Hepatocyte (in vitro differentiated cells): Measurements from ENCODE around the gene STARD8. TPM values are rescaled to one million over a fixed set of nuclear protein-coding genes. Genes with fewer than 3 reads are reported as not detected.

Experiments used
- DNase-seq: peaks from one replicate; pipeline ENCODE4 v3.0.0-alpha.2; 2016; ENCODE audit warnings: low spot score
- H2AFZ ChIP-seq: fragments of 200-600 bp; sonication (generic); 2 replicates; pipeline ENCODE4 v1.6.0; 2016; ENCODE audit warnings: antibody characterized with exemption, mild to moderate bottlenecking
- H3K27ac ChIP-seq: fragments of 200-600 bp; sonication (generic); 2 replicates; pipeline ENCODE4 v1.5.1; 2016; ENCODE audit warnings: mild to moderate bottlenecking
- H3K27me3 ChIP-seq: fragments of 200-600 bp; sonication (generic); 2 replicates; pipeline ENCODE4 v1.6.1; 2016
- H3K36me3 ChIP-seq: fragments of 200-600 bp; sonication (generic); replicated peaks from 2 replicates; pipeline ENCODE4 v1.5.1; 2016; ENCODE audit warnings: low read depth; ENCODE audit not compliant: insufficient read depth
- H3K4me1 ChIP-seq: fragments of 200-600 bp; sonication (generic); 2 replicates; pipeline ENCODE4 v1.5.1; 2016; ENCODE audit warnings: mild to moderate bottlenecking, moderate library complexity; ENCODE audit not compliant: insufficient read depth
- H3K4me2 ChIP-seq: fragments of 200-600 bp; sonication (generic); 2 replicates; pipeline ENCODE4 v1.6.0; 2016
- H3K4me3 ChIP-seq: fragments of 200-600 bp; sonication (generic); 2 replicates; pipeline ENCODE4 v1.5.1; 2016; ENCODE audit warnings: mild to moderate bottlenecking
- H3K79me2 ChIP-seq: fragments of 200-600 bp; sonication (generic); 2 replicates; pipeline ENCODE4 v1.6.0; 2017; ENCODE audit warnings: mild to moderate bottlenecking
- H3K9me2 ChIP-seq: fragments of 200-600 bp; sonication (generic); replicated peaks from 2 replicates; pipeline ENCODE4 v1.6.0; 2017; ENCODE audit warnings: mild to moderate bottlenecking; ENCODE audit not compliant: insufficient read depth
- H3K9me3 ChIP-seq: fragments of 200-600 bp; sonication (generic); 2 replicates; pipeline ENCODE4 v1.5.1; 2016; ENCODE audit warnings: low read depth, mild to moderate bottlenecking
- H4K20me1 ChIP-seq: fragments of 200-600 bp; sonication (generic); 2 replicates; pipeline ENCODE4 v1.6.0; 2016; ENCODE audit warnings: mild to moderate bottlenecking; ENCODE audit not compliant: insufficient read depth, poor library complexity, severe bottlenecking
- EZH2 ChIP-seq: fragments of 200-600 bp; sonication (generic); IDR thresholded peaks from 2 replicates; pipeline ENCODE4 v1.6.1; 2016; ENCODE audit warnings: antibody characterized with exemption, mild to moderate bottlenecking, borderline replicate concordance
- EZH2phosphoT487 ChIP-seq: fragments of 200-600 bp; sonication (generic); IDR thresholded peaks from one replicate; pipeline ENCODE4 v1.6.1; 2018; ENCODE audit warnings: antibody characterized with exemption, mild to moderate bottlenecking, low read depth, moderate library complexity; ENCODE audit not compliant: unreplicated experiment, severe bottlenecking
- WGBS: methylation state at CpG from one replicate; pipeline ENCODE4 v1.1.6; 2016; ENCODE audit warnings: low lambda C conversion rate; ENCODE audit errors: missing lambda C conversion rate; 5-methylcytosine and 5-hydroxymethylcytosine counted together
- polyA plus RNA-seq: library from polyadenylated mRNA; unstranded; fragments of >200 nt; fragmentation: Nextera tagmentation; extraction: Ambion mirVana; gene quantifications from 2 replicates; pipeline ENCODE4 v1.2.1, GENCODE V29; 2016
- total RNA-seq: library from RNA; depleted of rRNA; stranded (reverse); fragments of >200 nt; gene quantifications from 2 replicates; pipeline ENCODE4 v1.2.3, GENCODE V29; 2014
- TF ChIP-seq, protein P1 (sequence below): fragments of 200-600 bp; sonication (generic); IDR thresholded peaks from 2 replicates; pipeline ENCODE4 v1.5.1; 2016; ENCODE audit warnings: antibody characterized with exemption, mild to moderate bottlenecking; ENCODE audit not compliant: poor library complexity

Gene STARD8
- total and polyA plus RNA-seq, 2 experiments from 2014 or later, result 1.1 to 3.3 TPM

GRCh38 chrX:68683580-68683979, 36.1 kb downstream of the STARD8 start:
- no peak overlapping the region for H3K27ac ChIP-seq
- no peaks in the 10 kb centered on the region for H3K9me3 ChIP-seq
- no peak overlapping the region for H3K4me2 ChIP-seq
- H3K4me1 ChIP-seq, result no peaks in the 10 kb centered on the region
- no peaks in the 10 kb centered on the region for H4K20me1 ChIP-seq
- H3K79me2 ChIP-seq, result no peaks in the 10 kb centered on the region
- DNase-seq, result no peak
- H2AFZ ChIP-seq, result no peak overlapping the region
- no peaks in the 10 kb centered on the region for H3K36me3 ChIP-seq
- H3K27me3 ChIP-seq, result no peaks in the 10 kb centered on the region
- TF ChIP-seq EZH2 (no peak), EZH2phosphoT487 (no peak)
- TF ChIP-seq, protein P1, sequence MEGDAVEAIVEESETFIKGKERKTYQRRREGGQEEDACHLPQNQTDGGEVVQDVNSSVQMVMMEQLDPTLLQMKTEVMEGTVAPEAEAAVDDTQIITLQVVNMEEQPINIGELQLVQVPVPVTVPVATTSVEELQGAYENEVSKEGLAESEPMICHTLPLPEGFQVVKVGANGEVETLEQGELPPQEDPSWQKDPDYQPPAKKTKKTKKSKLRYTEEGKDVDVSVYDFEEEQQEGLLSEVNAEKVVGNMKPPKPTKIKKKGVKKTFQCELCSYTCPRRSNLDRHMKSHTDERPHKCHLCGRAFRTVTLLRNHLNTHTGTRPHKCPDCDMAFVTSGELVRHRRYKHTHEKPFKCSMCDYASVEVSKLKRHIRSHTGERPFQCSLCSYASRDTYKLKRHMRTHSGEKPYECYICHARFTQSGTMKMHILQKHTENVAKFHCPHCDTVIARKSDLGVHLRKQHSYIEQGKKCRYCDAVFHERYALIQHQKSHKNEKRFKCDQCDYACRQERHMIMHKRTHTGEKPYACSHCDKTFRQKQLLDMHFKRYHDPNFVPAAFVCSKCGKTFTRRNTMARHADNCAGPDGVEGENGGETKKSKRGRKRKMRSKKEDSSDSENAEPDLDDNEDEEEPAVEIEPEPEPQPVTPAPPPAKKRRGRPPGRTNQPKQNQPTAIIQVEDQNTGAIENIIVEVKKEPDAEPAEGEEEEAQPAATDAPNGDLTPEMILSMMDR, result no peak
- 74% methylated on average over 2 of the region's 2 CpGs for WGBS
- H3K9me2 ChIP-seq, result no peaks in the 10 kb centered on the region
- no peak overlapping the region for H3K4me3 ChIP-seq

DNA sequence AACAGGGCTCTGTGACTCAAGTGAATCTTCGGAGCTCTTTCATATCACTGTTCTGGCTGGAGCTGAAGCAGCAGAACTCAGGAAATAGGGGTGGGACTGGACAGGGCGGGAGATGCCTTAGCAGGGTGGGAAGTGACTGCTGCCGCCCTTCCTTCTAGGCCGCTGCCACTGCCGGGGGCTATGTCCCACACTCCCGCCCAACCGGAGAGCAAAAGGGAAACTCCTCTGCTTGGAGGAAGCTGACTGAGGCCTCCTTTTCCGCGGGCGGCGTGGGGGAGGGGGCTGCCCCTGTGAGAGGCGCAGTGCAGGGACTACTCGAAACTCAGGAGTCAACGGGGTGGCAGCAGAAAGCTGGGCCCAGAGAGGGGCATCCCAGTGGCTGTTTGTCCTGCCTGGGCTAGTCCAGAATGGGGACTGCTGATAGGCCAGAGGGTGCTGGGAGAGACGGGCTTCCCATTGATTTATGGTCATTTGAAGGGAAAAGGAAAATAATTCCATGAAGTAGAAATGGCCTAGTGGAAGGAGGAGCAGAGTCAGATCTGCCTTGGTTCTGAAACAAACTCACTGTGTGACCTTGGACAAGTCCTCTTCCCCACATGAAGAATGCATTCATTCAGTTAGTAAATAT, 36.9 kb downstream of the STARD8 start:
- no peak for DNase-seq
- no peak for TF ChIP-seq EZH2phosphoT487
- TF ChIP-seq, protein P1, result no peak
- no peak for TF ChIP-seq EZH2
- no peaks in the 10 kb centered on the region for H3K27me3 ChIP-seq
- no peak overlapping the region for H2AFZ ChIP-seq
- H3K79me2 ChIP-seq, result no peaks in the 10 kb centered on the region
- H3K4me2 ChIP-seq, result no peak overlapping the region
- H3K9me2 ChIP-seq, result no peaks in the 10 kb centered on the region
- H3K4me1 ChIP-seq, result no peaks in the 10 kb centered on the region
- no peaks in the 10 kb centered on the region for H3K9me3 ChIP-seq
- 58% methylated on average over 15 of the region's 15 CpGs for WGBS
- H3K27ac ChIP-seq, result no peak overlapping the region
- no peak overlapping the region for H3K4me3 ChIP-seq
- no peaks in the 10 kb centered on the region for H3K36me3 ChIP-seq
- no peaks in the 10 kb centered on the region for H4K20me1 ChIP-seq

DNA sequence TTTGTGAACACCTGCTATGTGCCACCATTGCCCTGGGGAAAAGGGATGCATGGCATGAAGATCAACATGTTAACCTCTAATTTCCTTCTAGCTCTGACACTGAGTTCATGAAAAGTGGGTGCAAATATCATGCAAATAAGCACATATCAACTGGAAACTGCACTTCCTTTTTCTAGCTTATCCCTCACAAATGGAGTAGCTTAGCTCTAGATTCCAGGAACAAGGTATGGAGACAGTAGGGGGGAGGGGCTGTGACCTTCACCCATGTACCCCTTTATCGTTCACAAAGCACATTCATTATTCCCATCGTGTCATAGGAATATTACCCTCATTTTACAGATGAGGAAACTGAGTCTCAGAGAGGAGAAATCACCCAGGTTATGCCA, 37.4 kb downstream of the STARD8 start:
- TF ChIP-seq EZH2 (no peak), EZH2phosphoT487 (no peak)
- TF ChIP-seq, protein P1, result no peak
- Histone ChIP-seq H3K27me3 (no peaks in the 10 kb centered on the region), H4K20me1 (no peaks in the 10 kb centered on the region), H3K4me2 (no peak overlapping the region), H3K79me2 (no peaks in the 10 kb centered on the region), H3K27ac (no peak overlapping the region), H2AFZ (no peak overlapping the region), H3K9me2 (no peaks in the 10 kb centered on the region), H3K4me1 (no peaks in the 10 kb centered on the region), H3K36me3 (no peaks in the 10 kb centered on the region), H3K4me3 (no peak overlapping the region), H3K9me3 (no peaks in the 10 kb centered on the region)
- no peak for DNase-seq
- 73% methylated on average over 2 of the region's 2 CpGs for WGBS
